ENCODE measurements around the gene DHRSX.
"Not testable (repeated sequence)": the region's sequence is repeated elsewhere in the genome, so short reads cannot be mapped to it uniquely, and the experiment has no call there.

The DHRSX gene

DNA sequence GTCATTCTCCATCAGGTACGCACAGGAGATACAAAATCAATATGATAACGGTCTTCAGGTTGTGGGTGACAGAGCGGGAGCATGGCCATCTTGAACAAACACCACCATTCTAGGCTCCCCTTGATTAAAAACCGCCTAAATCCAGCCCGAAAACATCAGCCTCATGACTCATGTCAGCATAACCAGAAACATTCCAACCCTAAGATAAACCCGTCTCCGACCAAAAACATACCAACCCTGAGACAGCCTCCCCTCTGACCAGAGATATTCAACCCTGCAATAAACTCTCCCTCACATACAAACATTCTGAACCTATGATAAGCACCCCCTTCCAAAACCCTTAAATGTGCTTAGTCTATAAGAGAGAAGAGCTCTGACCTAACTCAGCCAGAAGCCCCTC lies 157.9 kb downstream of the DHRSX start:
- no peak for DNase-seq

DNA sequence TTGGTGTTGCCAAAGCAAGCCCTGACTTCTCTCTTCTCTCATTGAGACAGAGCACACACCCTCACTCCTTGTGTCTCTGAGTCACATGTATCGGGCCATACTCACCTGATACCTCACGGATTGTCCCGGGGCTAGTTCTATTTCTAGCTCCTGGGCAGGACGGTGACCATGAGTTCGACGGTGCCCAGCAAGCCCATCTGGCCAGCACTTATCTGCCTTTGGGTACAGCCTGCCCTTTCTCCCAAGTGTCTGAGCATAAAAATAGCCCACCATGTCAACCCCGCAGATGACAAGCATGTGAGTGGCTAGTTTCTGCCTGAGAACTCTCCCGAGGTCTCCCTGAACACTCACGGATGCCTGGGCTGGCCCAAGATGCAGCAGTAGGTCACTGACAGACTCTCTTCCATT lies 158.5 kb downstream of the DHRSX start:
- no peak for DNase-seq

- no peak for DNase-seq
Measured at GRCh38 chrX:2340991-2341390, 159.8 kb downstream of the DHRSX start.

GRCh38 chrX:2336181-2336580 lies 164.6 kb downstream of the DHRSX start:
- no peak for DNase-seq

DNA sequence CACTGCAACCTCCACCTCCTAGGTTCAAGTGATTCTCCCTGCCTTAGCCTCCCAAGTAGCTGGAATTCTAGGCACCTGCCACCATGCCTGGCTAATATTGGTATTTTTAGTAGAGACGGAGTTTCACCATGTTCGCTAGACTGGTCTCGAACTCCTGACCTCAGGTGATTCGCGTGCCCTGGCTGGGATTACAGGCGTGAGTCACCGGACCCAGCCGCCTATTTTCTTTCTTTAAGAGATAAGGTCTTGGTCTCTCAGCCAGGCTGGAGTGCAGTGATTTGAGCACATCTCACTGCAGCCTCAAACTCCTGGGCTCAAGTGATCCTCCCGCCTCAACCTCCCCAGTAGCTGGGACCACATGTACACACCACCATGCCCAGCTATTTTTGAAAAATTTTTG lies 166.5 kb downstream of the DHRSX start:
- DNase-seq = no peak

DNA sequence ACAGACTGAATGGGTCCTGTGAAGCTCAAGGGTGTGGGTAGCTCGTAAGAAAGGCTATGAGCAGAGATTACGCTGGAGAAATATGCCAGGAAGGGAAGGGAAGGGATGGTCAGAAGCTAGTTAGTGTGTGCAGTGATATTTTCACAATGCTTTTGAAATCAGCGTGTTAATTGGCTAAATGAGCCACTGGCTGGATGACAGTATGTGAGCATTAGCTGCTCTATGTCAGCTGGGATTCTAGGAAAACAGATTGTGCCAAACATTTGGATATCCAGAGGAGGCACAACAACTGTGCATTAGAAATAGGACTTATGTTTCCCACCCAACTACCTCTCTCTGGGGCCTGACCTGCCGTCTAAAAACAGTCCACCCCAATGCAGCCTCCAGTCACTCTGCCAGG lies 168.5 kb downstream of the DHRSX start:
- no peak for DNase-seq

DNA sequence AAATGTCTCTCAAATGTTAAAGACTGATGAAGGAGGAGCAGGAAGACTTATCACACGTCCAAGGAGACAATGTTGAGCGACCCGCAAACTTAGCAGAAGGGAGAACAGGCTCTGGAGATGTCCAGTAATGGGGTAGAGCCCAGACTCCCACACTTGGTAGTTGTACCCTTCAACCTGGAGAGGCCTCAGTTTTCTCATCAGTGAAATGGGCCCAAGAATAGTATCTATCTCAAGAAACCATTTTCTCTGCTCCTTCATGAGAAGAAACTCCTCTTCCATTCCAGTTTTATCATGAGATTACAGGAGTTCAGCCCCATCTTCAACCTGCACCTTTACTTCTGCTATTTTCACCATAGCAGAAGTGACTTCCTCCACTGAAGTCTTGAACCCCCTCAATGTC lies 169.9 kb downstream of the DHRSX start:
- DNase-seq = no peak

DNA sequence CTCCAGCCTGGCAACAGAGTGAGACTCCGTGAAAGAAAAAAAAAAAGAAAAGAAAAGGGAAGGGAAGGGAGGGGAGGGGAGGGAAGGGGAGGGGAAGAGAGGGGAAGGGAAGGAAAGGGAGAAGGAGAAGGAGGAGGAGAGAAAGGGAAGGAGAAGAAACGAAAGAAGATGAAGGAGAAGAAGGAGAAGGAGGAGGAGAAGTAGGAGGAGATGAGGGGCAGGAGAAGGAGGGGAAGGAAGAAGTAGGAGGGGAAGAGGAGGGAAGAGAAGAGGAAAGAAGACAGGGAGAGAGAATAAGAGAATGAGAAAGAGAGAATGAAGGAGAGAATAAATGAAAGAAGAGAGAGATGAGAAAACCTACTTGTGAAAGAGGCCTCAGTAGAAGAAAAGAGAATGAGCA lies 170.3 kb downstream of the DHRSX start:
- DNase-seq = no peak

- DNase-seq = no peak
Measured at GRCh38 chrX:2327423-2327822, 173.4 kb downstream of the DHRSX start.

- DNase-seq = no peak
Measured at GRCh38 chrX:2325076-2325784, 175.5 kb downstream of the DHRSX start.

GRCh38 chrX:2324151-2324550 lies 176.6 kb downstream of the DHRSX start:
- no peak for DNase-seq

GRCh38 chrX:2321411-2321810 lies 179.4 kb downstream of the DHRSX start:
- DNase-seq = no peak

DNA sequence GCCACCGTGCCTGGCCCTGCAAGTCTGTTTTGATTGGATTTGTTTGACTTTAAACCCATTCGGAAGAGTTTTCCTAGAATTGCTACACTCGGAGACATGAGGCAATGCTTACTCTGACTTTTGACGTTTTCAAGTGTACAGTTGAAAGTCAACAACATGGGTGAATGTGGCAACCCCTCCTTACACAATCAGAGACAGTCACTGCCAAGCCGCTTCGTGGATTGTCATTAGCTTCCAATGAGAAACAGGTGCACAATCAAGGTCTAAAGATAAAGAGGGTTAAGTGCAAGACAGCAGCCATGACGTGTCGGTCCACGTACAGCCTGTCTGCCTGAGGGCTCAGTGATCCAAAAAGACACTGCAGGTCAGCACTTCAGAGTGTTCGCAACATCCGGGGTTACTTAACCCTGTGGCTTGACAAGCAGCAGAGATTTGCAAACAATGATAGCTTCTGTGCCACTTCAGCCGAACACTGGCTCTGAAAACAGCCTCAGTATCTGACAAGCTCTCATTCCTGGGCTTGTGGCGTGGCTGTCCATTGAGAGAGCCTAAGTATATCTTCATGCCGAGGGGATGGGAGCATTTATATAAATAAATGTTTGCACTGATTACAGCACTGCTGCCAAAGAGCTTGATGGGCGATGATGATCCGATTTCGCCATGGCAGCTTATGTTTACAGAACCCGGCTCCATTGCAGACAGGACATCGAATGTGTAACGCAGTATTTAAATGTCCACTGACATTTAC lies 180.0 kb downstream of the DHRSX start:
- no peak for DNase-seq

GRCh38 chrX:2320089-2320488 lies 180.7 kb downstream of the DHRSX start:
- no peak for DNase-seq

DNA sequence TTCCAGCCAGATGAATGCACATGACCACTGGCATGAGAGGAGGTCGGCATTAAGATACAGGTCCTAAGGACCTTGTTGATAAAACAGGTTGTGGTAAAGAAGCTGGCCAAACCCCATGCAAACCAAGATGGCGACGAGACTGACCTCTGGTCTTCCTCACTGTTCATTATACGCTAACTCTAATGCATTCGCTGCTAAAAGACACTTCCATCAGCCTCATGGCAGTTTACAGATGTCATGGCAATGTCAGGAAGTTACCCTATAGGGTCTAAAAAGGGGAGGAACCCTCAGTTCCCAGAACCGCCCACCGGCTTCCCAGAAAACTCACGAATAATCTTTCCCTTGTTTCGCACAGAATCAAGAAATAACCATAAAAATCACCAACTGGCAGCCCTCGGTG lies 182.4 kb downstream of the DHRSX start:
- no peak for DNase-seq

DNA sequence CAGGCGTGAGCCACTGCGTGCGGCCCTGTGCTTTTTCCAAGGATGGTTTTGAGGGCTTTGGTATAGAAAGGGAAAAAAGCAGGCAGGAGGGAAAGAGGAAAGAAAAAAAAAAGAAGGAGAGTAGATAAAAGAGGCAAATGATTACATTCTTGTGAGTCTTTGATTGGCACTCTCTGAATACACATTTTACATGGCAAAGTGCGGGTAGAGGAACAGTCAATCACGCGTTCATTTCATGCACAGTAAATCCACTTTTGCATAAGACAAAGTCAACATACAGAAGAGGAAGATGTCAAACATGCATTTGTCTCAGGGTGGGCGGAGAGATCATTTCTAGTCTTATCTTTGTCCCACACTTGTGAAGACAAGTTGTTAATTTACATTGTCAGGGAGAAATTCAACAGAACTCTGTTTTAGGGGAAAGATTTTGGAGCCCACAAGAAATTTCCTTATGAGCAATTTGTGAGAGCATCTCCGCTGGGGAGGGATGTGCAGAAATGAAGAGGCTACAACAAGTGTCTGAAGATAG lies 183.2 kb downstream of the DHRSX start:
- DNase-seq = no peak

GRCh38 chrX:2316534-2316933 lies 184.2 kb downstream of the DHRSX start:
- no peak for DNase-seq

- DNase-seq = no peak
Measured at GRCh38 chrX:2315434-2315833, 185.3 kb downstream of the DHRSX start.

GRCh38 chrX:2314831-2315365 lies 185.9 kb downstream of the DHRSX start:
- DNase-seq = no peak

DNA sequence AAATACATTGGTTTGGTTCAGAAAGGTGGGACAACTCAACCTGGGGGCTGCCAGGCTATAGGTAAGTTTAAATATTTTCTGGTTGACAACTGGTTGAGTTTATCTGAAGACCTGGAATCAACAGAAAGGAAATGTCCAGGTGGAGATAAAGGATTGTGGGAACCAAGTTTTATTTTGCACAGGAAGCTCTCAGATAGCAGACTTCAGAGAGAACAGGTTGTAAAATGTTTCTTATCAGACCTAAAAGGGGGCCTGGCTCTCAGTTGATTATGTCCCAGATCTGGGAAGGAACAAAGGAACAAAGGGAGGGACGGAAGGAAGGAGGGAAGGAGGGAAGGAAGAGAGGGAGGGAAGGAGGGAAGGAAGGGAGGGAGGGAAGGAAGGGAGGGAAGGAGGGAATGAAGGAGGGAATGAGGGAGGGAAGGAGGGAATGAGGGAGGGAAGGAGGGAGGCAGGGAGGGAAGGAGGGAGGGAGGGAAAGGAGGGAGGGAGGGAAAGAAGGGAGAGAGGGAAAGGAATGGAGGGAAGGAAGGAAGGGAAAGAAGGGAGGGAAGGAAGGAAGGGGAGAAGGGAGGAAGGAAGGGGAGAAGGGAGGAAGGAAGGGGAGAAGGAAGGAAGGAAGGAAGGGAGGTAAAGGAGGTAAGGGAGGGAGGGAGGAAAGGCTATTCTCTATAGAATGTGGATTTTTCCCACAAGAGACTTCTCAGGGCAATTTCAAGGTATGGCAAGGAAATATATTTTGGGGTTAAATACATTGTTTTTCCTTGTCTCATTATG lies 186.7 kb downstream of the DHRSX start:
- DNase-seq = no peak

GRCh38 chrX:2312061-2312591 lies 188.7 kb downstream of the DHRSX start:
- not testable (repeated sequence) for DNase-seq

DNA sequence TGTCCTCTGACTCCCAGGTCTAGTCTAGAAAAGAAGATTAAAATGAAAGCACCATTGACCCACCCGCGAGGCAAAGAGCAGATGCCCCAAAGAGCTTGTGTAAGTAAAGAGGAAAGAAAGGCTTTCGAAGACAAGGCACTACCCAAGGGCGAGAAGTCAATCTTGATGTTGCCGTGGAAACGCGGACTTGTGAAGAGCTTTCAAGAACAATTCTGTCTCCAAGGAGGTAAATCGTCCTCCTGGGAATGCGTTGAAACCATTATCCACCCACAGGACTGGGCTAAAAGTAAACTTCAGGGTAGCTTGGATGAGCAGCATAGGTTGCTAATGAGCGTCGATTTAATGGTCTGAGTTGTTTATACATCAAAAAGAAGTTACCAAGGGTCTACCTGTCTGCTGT lies 189.3 kb downstream of the DHRSX start:
- no peak for DNase-seq

GRCh38 chrX:2301901-2302300 lies 198.9 kb downstream of the DHRSX start:
- no peak for DNase-seq
